GM12892 (cell line): ENCODE results near the gene TIAM1.

Experiments
- POLR2A ChIP-seq: IDR thresholded peaks from 2 replicates; pipeline ENCODE4 v1.6.1; 2011; ENCODE audit warnings: low read depth, low read length, control low read depth
- POLR2AphosphoS5 ChIP-seq: IDR thresholded peaks from 2 replicates; pipeline ENCODE4 v1.6.1; 2011; ENCODE audit warnings: low read depth, low read length, control low read depth
- TAF1 ChIP-seq: IDR thresholded peaks from 2 replicates; pipeline ENCODE4 v1.6.1; 2011; ENCODE audit warnings: low read depth, mild to moderate bottlenecking, control low read depth, low read length, borderline replicate concordance

DNA sequence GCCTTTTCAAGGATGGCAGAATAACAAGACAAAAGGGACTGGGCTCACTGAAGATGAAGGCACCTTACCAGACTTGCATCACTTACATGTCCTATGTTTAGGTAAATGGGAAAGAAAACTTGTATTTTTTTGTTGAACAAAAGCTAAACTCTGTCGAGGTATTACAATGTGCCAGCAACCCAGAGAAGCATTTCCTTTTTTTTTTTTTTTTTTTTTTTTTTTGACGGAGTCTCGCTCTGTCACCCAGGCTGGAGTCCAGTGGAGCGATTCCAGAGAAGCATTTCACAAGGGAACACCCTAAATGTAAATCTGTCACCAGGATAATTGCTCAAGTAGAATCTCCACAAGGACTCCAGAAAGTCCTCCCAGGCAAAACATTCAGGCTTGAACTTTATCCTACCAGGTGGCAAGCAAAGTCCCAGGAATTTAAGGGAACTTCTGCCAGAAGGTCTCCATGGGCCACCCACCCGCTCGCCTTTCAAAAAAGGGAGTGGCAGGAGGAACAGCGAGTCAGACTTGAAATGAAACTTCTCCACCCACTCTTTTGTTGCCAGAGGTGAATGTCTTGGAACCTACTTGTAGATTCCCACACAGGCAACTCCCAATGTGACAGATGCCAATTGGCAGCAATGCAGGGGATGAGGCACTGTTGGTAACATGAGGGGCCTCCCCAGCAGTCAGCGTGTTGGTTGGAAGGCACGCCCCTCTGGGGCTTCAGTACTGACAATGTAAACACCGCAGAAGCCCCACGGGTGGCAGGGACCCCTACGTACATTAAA, 125.0 kb downstream of the TIAM1 start:
- TF ChIP-seq POLR2A (no peak), TAF1 (no peak), POLR2AphosphoS5 (no peak)
